HFFc6 (cell line): Measurements from ENCODE around the gene CDH23. TPM values are rescaled to one million over a fixed set of nuclear protein-coding genes. Genes with fewer than 3 reads are reported as not detected.

ENCODE experiments used
- DNase-seq: peaks from one replicate; pipeline ENCODE4 v3.0.0-alpha.2; 2018
- H3K27ac Mint-ChIP-seq: 2 replicates; pipeline ENCODE4 v1.8.0; 2020; ENCODE audit warnings: mild to moderate bottlenecking, mixed read lengths
- H3K27me3 Mint-ChIP-seq: 2 replicates; pipeline ENCODE4 v1.8.0; 2021; ENCODE audit warnings: mild to moderate bottlenecking, moderate library complexity, mixed read lengths; ENCODE audit not compliant: insufficient read depth
- H3K36me3 Mint-ChIP-seq: 2 replicates; pipeline ENCODE4 v1.8.0; 2021; ENCODE audit warnings: low read depth, mixed read lengths
- H3K4me1 Mint-ChIP-seq: 2 replicates; pipeline ENCODE4 v1.8.0; 2020; ENCODE audit warnings: low read depth, mixed read lengths
- H3K4me3 Mint-ChIP-seq: 2 replicates; pipeline ENCODE4 v1.8.0; 2020; ENCODE audit warnings: mild to moderate bottlenecking, moderate library complexity, mixed read lengths
- H3K9me3 Mint-ChIP-seq: 2 replicates; pipeline ENCODE4 v1.8.0; 2020; ENCODE audit warnings: mild to moderate bottlenecking, mixed read lengths
- CTCF ChIP-seq: fragments of 200-600 bp; sonication (generic); IDR thresholded peaks from 2 replicates; pipeline ENCODE4 v1.5.0; 2021; ENCODE audit warnings: antibody characterized with exemption, mild to moderate bottlenecking
- total RNA-seq, 6 experiments: library from RNA; stranded (reverse); fragmentation: NEBNext Ultra II Directional; extraction: Animal tissue kit (Norgen Biotek cat#: 25700); gene quantifications; 2 replicates in 1 of 6; 3 replicates in 5 of 6; pipeline ENCODE4 v1.2.3, GENCODE V29; 2021

The CDH23 gene
- total RNA-seq, 6 experiments from 2014 or later: 0.02 to 0.11 (median 0.04) TPM; not detected in 2

DNA sequence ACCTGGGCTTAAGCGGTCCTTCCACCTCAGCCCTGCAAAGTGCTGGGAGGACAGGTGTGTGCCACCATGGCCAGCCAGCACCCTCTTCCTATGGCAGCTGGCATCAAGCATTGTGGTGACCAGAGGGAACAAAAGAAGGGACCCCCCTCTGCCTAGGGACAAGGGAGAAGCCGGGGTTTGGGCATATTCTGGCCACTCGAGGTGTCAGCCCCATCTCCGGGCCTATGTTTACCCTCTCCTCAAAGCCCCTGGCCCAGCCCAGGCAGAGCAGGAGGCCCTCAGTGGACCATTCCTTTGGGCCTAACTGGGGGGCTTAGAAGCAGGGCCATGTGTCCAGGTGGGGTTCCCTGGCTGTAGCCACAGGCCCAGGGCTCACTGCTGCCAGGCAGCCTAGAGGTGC lies 352.7 kb downstream of the CDH23 start:
- H3K4me3 Mint-ChIP-seq: no peak overlapping the region
- H3K9me3 Mint-ChIP-seq: no peaks in the 10 kb centered on the region
- peaks cover 6% of the 10 kb centered on the region; the same call in 1 of the 2 replicates for H3K4me1 Mint-ChIP-seq
- H3K36me3 Mint-ChIP-seq: no peaks in the 10 kb centered on the region
- H3K27me3 Mint-ChIP-seq: peaks cover 6% of the 10 kb centered on the region
- DNase-seq: no peak
- H3K27ac Mint-ChIP-seq: no peak overlapping the region
- TF ChIP-seq CTCF: no peak

- H3K9me3 Mint-ChIP-seq: no peaks in the 10 kb centered on the region
- H3K4me3 Mint-ChIP-seq: no peak overlapping the region
- no peak for DNase-seq
- H3K27ac Mint-ChIP-seq: no peak overlapping the region
- peaks cover 3% of the 10 kb centered on the region for H3K27me3 Mint-ChIP-seq
- peaks cover 6% of the 10 kb centered on the region; the same call in 1 of the 2 replicates for H3K4me1 Mint-ChIP-seq
- TF ChIP-seq CTCF: no peak
- H3K36me3 Mint-ChIP-seq: no peaks in the 10 kb centered on the region
These were observed 353.6 kb downstream of the CDH23 start for GRCh38 chr10:71750124-71750841.

DNA sequence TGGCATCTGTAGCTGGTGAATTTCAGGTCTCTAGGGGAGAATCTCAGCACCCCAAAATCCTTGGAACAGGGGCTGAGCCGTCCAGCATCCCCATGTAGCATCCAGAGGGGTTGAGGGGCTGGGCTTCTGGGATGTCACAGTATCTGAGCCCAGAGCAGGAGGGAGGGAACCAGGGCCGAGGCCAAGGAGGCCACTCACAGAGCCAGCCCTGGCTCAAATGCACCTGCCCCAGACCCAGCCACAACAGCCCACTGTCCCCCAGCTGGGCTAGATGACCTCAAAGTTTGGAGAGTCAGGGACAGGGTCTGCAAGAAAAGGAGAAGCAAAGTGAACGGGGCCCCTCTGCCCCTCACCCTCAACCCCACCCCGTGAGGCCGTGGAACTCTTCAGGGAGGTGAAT lies 354.3 kb downstream of the CDH23 start:
- Mint-ChIP-seq H3K4me3 (no peak overlapping the region), H3K36me3 (peaks cover under 1% of the 10 kb centered on the region; the same call in 1 of the 2 replicates)

GRCh38 chr10:71751515-71752224 lies 354.9 kb downstream of the CDH23 start:
- Mint-ChIP-seq H3K4me1 (peaks cover 13% of the 10 kb centered on the region), H3K4me3 (no peak overlapping the region), H3K9me3 (no peaks in the 10 kb centered on the region), H3K27ac (no peak overlapping the region), H3K27me3 (peaks cover 3% of the 10 kb centered on the region), H3K36me3 (peaks cover 4% of the 10 kb centered on the region; the same call in 1 of the 2 replicates)
- no peak for TF ChIP-seq CTCF
- no peak for DNase-seq

More for the DNA sequence above, 354.3 kb downstream of the CDH23 start:
- no peak for TF ChIP-seq CTCF
- Mint-ChIP-seq H3K27me3 (peaks cover 3% of the 10 kb centered on the region), H3K27ac (no peak overlapping the region), H3K4me1 (peaks cover 7% of the 10 kb centered on the region), H3K9me3 (no peaks in the 10 kb centered on the region)
- no peak for DNase-seq

DNA sequence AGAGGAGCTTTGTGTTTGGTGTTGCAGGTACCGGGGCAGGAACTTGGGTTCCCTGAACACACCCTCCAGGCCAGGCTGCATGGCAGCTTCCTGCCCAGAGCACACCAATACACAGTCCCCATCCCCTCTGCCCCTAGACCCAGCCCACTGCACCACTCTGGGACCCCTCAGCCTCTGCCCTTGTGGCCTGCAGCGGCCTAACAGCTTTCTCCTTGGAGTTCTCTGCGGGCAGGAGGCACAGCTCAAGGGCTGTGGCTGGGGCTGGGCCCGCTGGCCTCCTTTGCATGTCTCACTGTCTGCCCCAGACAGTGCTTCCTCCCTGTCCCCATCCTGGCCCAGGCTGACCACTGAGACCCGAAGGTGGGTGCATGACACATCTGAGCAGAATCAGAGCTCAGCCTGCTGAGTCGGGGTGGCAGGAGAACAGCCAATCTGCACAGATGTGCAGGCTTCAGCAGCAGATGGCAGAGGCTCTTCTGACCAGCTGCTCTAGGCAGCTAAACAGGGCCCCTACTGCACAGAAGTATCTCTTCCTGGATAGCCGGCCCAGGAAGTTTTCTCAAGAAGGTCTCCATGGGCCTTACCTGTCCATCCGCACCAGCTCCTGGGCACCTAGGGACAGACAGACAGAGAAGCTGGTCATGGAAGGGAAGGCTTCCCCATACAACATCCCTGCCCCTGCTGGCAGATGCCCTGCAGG lies 355.8 kb downstream of the CDH23 start:
- Mint-ChIP-seq H3K4me1 (peaks cover 15% of the 10 kb centered on the region), H3K4me3 (no peak overlapping the region), H3K9me3 (no peaks in the 10 kb centered on the region), H3K27ac (no peak overlapping the region), H3K36me3 (peaks cover 4% of the 10 kb centered on the region; the same call in 1 of the 2 replicates), H3K27me3 (peaks cover 3% of the 10 kb centered on the region)
- TF ChIP-seq CTCF: no peak
- no peak for DNase-seq
